ENCODE measurements around the gene CEACAM19.

GRCh38 chr19:44673510-44673909 lies 2.2 kb downstream of the CEACAM19 start:
- TF ChIP-seq, protein P1, sequence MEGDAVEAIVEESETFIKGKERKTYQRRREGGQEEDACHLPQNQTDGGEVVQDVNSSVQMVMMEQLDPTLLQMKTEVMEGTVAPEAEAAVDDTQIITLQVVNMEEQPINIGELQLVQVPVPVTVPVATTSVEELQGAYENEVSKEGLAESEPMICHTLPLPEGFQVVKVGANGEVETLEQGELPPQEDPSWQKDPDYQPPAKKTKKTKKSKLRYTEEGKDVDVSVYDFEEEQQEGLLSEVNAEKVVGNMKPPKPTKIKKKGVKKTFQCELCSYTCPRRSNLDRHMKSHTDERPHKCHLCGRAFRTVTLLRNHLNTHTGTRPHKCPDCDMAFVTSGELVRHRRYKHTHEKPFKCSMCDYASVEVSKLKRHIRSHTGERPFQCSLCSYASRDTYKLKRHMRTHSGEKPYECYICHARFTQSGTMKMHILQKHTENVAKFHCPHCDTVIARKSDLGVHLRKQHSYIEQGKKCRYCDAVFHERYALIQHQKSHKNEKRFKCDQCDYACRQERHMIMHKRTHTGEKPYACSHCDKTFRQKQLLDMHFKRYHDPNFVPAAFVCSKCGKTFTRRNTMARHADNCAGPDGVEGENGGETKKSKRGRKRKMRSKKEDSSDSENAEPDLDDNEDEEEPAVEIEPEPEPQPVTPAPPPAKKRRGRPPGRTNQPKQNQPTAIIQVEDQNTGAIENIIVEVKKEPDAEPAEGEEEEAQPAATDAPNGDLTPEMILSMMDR (IDR thresholded peaks at IDR 0.05): no peak
- TF ChIP-seq POLR2A (IDR thresholded peaks at IDR 0.05): no peak

Measured in heart left ventricle (tissue), 13 donors.